ENCODE results near the gene SEPTIN3.

The SEPTIN3 gene, protein sequence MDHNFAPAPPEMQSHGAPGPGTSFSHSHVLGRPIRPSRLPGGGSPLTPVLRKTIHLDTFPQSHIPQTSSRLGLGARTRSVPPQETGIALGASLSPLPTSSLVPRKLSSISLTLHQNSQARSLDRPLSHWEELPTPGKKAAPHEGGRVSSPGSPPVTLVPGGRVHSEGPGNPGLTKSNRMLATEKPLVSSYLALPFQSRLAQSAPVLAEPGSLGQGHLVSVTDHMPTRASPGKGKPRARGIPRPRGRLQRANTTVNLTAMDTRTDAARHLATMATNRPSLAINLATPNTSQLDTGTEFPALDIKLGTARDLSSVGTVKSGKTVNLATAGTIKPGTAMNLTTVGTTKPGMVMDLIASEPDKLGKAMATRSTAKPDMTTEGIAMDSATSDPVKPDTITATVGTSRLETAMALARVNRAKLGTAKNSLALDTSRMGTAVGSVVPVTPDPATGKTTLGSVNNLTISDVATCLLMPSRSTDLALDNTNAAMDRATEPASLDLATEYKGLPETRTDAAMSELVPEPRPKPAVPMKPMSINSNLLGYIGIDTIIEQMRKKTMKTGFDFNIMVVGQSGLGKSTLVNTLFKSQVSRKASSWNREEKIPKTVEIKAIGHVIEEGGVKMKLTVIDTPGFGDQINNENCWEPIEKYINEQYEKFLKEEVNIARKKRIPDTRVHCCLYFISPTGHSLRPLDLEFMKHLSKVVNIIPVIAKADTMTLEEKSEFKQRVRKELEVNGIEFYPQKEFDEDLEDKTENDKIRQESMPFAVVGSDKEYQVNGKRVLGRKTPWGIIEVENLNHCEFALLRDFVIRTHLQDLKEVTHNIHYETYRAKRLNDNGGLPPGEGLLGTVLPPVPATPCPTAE

DNA sequence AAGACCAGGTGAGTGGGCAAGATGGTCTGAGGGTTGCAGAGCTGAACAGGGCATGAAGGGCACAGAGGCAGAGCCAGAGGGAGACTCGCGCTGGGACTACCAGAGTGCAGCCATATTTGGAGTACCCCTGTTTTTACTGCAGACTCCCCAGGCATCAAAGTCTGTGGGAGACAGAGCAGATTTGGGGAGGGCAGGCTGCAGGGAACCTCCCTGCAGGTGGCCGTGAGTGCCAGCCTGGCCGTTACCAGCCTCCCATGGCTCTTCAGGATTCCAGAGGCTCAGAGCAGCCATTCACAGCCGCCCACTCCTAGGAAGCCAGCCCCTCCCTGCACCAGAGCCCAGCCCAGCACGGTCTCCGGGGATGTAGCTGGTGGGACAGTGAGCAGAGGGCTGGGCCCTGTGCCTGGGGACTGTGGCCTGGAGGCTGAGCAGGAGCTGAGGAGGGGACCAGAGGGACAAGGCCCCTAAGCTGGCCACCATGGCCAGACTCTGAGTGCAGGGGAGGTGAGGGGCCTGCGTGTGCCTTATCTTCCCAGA is at the start of gene SEPTIN3:
Gene SEPTIN3 (plus strand): TSS at position 334 of the 537 bp plus-strand sequence. CDS start 2,050 bp downstream, outside the sequence.
- DNase-seq, result no peak

DNA sequence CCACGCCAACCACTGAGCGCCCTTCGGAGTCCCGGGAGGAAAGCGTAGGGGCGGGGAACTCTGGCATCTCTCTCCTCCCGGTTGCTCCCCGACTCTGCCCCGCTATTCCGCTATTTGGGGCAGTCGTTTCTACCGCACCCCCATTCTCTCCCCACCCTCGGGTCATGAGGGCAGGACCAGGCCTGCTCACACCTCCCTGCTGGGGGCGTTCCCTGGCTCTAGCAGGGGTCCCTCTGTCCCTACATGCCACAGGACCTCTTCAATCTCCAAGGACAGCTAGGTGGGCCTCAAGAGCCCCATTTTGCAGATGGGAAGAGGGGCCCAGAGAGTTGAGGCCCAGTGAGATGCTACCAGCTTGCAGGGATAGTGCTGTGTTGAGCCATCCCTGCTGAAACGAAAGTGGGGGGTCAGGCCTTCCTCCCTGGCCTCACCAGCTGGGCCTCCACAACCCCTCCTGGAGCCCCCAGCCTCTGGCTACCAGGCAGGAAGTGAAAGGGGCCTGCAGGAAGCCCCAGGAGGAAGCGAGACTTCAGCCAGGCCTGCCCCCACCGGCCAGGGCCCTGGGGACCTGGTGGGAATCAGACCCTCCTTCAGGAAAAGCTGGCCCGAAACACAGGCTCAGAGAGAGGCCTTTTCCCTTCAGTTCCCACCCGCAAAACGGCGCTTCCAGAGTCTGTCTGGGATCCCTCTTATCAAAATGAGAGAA is 48.8 kb upstream of the SEPTIN3 start:
- DNase-seq, result no peak

DNA sequence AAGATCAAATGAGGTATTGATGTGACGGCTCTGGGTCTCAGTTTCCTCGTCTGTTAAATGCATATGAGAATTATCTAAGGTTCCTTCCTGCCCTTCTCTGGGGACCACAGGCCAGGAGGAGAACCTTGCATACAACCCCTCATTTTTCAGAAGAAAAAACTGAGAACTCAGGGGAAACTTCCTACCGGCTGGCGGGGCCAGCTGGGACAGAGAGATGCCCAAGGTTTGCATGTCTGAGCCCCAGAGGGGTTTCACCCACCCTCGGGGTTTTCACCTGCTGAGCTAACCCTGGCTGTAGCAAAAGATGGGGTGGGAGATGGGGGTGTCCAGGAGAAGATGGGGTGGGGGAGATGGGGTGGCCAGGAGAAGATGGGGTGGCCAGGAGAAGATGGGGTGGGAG is 46.9 kb upstream of the SEPTIN3 start:
- no peak for DNase-seq

DNA sequence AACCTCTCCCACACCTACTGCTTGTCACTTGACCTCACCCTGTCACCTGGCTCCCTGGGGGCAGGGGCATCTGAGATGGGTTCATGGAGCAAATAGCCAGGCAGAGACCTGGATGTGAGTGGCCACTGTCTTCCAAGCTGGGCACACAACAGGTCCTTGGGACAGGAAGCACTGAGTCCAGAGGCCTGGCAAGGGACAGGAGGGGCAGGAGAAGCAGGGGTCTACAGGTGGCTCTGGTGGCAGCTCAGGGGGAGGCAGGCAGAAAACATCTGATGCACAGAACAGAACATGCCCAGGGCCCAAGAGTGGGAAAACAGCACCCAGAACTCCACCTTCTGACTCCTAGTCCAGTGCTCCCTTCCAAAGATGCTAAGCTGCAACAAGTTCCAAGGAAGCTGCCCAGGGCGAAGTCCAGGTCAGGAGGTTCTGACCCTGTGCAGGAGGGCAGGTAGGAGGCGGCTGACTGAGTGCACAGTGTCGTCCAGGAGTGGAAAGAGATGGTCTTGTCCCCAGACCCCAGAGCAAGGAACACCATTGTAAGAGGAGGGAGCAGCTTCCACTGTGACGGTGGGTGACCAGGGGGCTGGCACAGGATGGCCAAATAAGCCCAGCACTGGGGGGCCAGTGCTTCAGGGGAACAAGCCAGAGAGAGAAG is 46.2 kb upstream of the SEPTIN3 start:
- DNase-seq, result no peak

DNA sequence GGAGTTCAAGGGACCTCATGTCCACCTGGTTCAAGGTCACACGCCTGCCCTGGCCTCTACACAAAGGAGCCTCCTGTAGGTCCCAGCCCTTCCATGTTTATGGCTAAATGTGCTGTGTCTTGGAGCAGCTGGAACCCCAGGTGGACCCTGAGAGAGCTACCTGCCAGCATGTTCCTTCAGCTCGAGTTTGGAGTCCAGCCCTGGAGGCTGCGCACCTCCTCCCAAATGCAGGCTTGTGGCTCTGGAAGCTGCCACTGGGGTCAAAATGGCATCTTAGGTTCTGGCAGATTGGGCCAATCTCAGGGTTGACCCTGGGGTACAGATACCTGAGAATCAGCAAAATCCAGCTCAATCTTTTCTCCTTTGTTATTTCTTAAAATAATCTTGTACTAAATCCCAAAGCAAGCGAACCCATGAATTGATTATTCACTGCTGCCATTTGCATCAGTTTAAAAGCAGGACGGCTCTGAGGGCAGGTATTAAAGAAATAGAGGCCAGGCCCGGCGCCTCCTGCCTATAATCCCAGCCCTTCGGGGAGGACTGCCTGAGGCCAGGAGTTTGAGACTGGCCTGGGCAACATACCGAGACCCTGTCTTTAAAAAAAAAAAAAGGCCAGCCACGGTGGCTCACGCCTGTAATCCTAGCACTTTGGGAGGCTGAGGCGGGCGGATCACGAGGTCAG is 45.5 kb upstream of the SEPTIN3 start:
- no peak for DNase-seq

DNA sequence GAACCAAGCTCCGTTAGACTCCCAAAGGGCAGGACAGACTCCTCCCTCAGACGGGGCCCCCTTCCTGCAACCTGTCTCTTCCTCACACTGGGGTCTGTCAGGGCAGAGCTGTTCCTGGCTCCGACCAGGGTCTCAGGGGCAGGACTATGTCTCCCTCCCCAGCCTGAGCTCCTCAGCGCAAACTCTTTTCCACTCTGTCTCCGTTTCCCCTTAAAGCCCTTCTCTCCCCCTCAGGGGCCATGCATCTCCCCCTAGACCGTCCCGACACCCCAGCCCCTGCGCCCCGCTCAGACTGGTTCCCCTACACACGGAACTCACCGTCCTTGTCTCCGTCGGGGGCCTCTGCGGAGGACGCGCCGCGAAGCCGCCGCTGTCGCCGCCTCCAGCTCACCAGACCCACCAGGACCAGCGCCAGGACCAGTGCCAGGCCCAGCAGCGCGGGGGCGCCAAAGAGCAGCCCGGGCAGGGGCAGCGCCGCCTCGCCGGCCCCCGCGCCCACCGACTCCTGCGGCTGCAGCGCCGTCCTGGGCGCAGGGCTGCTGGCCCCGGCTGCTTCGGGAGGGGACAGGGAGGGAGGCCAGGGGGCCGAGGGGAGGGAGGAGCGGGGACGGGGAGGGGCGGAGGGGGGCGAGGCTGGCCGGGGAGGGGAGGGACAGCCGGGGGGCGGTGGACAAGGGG is 43.3 kb upstream of the SEPTIN3 start:
- DNase-seq, result no peak

DNA sequence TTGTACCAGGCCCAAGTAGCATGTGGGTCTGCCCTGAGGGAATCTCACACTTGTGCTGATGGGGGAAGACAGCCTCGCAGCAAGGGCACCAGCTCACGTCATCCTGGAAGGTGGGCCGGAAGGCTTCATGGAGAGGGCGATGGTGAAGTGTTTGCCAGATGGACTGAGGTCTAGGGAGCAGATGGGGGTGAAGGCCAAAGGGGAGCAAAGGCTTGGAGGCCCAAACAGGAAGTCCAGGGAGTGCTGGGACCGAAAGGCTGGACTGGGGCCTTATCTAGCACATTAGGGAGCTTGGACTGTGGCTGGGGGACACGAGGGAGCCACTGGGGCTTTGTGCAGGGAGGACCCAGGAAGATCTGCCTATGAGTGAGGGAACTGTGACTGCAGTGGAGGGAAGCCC is 41.4 kb upstream of the SEPTIN3 start:
- DNase-seq, result no peak

DNA sequence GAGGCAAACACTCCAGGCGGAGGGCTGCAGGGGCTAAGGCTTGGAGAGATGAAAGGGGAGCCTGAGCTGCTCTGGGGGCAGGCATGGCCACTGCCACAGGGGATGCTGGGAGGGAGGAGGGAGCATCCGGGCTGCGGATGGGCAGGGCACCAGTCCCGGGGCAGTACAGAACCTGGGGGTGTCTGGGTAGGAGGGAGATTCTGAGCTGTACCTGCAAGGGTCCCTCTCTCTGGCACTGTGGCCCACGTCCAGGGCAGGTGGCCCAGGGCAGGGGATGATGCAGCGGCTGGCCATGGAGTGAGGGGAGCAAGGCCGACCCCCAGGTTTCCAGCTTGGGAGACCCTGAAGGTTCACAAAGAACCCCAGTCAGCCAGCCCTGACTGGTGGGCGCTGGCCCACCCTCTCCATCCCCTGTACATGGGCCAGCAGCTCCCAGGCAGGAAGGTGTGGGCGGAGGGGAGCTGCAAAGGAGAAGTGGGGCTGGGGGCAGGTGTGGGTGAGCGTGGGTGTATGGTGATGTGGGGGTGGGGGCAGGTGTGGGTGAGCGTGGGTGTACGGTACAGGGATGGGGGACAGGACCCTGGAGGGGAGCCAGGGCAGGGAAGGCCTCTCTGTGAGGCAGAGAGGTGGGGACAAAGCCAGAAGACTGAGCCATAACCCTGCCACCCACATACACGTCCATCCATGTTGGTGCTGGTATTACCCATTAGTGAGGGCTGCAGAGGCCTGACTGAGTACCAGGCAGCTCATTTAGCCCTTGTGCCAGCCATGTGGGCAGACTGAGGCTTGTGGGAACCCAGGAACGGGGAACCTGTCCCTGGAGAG is 40.4 kb upstream of the SEPTIN3 start:
- no peak for DNase-seq

DNA sequence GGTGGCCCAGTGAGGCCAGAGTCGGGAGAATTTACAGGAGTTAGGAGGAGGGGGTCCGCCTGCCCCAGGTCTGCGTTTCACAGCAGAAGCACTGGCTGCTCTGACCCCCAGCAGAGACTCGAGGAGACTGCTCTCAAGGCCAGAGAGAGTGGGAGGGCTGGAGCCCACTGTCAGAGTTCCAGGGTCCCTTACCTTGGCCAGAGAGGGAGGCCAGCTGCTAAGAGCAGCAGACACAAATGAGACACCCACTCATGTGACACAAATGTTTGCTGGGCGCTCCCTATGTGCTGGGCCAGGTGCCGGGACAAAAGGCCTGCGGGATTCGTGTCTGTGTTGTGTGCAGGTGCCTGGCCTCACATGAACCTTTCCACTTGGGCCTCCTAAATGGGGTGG is 39.8 kb upstream of the SEPTIN3 start:
- no peak for DNase-seq

DNA sequence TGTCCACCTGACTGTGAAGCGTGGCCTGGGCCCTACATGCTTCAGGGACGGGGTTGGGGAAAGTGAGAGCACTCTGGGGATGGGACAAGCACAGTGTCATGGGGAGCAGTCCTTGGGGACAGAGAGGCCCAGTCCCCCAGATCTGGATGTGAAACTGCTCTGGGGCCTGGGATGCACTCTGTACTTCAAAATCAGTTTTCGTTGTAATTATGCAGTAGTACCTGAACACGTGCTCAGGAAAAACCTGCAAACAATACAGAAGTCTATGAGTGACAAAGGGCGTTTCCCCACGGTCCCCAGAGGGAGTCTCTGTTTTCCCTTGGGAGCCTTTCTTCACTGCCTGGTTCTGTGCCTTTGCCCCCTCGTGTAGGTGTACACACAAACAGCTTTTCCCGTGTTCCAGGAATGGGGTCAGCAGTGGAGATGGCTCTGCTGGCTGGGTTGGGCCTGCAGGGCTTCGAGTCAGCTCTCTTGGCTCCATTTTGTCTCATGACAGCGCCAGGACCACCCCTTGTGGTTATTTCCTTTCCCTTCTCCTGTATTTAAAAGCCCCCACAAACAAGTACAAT is 37.5 kb upstream of the SEPTIN3 start:
- no peak for DNase-seq

DNA sequence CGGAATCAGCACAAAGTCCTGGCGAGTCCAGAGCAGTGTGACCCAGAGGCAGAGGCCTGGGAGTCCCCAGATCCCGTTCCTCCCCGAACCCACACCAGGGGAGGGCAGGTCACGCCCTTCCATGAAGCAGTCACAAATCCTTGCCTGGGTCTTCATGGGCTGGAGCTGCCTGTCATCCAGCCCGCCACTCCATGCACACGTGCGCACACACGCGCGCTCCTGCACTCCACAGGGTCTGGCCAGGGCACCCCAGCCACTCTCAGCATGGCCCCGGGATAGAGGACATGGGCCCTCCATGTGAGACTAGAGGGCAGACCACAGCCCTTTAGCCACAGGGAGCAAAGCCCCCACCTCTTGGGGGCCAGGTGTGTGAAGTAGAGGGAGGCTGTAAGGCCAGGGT is 36.9 kb upstream of the SEPTIN3 start:
- no peak for DNase-seq

DNA sequence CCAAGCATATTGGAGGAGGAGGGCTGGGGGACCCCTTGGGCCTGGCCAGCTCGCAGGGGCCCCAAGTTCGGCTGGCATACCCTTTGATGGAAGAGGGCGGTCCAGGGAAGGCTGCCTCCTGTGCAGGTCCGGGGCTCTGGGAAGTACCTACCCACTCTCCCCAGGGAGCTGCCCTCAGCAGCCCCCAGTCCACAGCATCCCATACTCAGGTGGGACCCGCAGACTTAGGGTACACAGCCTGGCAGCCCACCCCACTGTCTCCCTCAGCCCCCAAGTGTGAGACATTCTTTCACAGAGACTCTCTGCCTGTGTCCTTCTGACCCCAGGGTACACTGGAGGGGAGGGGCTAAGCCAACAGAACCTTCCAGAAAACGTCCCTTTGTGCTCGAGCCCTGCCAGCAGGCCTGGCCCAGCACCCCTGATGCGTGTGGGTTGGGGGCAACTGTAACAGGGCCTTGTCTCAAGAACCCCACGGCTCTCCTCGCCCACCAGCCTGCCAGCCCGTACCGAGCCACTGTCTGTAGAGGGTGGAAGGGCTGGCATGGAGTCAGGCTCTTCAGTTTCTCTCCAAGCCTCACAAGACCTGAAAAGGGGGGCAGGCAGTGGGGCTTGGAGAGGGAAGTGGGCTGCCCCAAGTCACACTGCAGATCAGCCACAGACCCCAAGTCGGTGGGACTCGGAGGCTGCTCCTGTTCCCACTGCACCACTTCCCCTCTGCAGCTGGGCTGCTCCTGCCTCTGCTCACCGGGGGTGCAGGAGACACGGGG is 35.6 kb upstream of the SEPTIN3 start:
- no peak for DNase-seq

DNA sequence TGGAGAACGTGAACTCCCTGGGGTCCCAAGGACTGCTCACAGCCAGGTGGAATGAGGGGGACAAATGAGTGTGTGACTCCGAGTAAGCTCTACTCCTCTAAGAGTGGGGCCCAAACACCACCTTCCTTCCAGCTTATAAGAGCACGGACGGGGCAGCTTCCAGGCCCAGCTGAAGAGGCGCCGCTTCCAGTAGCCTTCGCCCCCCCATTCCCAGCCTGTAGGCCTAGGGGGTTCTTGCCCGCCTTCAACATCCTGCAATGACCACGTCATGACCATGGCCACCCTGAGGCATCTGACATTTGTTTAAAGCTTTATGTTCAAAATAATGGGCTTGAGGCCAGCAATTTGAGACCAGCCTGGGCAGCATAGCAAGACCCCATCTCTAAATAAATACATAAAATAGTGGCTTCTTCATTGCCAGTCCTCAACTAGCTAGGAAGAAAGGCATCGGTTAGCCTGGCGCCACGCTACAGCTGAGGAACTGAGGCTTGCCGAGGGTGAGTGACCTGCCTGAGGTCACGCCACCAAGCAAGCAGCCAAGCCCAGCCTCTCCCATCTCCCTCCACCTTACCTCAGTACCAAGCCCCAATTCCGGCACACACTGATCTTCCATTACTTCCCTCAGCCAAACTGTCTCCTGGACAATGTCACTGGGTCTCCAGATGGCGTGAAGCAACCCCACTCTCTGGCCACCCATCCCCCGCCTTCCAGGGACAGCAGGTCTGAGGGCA is 34.8 kb upstream of the SEPTIN3 start:
- no peak for DNase-seq

DNA sequence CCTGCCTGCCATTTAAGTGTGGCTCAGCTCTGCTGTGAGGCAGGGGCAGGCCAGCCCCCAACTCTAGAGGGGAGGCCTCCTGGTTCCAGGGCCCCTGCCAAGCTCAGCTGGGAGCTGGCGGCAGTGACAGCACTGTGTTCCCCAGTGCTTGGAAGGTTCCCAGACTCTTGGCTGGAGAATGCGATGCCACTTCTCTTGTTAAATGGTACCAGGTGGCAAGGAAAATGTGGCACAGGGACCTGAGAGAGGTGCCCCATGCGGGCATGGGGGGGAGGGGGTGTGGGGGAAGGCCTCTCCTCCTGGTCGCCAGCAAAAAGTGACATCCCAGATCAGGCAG is 34.3 kb upstream of the SEPTIN3 start:
- no peak for DNase-seq

DNA sequence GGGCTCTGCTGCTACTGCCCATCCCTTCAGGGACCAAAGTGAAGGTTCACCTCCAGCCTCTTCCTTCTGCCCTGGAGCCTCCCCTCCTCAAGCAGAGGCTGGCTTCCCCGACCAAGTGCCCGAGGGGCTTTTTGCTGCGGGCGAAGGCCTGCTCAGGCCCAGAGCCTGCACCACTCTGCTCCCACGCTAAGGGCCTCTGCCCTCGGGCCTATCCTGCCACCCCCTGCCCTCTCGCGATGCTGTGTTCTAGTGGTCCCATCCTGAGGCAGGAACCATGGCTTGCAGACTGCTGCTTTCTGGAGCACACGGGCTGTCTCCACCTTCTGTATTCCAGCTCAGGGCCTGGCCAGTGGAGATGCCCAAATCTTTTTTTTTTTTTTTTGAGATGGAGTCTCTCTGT is 33.7 kb upstream of the SEPTIN3 start:
- no peak for DNase-seq

DNA sequence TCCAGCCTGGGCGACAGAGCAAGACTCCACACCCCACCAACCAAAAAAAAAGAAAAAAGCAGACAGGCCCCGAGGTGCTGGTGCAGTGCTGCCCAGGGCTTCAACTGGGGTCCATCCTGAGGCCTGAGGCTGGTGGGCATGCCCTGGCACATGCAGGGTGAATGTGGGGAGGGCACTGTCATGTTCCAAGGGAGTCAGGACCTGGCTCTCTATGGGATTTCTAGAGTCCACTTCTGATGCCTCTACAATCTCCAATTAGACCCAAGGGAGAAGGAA is 32.4 kb upstream of the SEPTIN3 start:
- DNase-seq, result no peak

DNA sequence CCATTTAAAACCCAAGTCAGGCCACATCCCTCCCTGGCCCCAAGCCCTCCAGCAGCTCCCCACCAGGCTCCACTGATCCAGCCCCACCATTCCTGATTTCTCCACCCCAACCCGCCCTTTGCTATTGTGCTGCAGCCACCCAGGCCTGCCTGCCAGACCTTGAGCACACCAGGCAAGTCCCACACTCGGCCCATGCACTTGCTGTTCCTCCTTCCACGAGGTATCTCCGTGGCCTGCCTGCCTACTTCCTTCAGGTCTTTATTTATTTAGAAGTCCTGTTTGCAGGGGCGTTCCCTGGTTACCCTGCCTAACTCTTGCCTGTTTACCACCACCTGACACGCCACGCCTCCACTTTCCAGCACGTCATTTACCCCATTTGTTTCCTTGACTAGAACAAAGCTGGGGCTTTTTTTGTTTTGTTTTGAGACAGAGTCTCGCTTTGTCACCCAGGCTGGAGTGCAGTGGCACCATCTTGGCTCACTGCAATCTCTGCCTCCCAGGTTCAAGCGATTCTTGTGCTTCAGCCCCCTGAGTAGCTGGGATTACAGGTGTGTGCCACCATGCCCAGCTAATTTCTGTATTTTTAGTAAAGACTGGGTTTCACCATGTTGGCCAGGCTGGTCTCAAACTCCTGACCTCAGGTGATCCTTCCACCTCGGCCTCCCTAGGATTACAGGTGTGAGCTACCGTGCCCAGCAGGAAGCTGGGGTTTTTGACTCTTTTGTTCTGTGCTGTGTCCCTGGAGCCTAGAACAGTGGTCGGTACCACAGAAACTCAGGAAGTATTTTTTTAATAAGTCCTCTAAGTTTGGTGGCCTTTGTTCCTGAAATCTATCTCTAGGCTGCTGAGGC is 29.0 kb upstream of the SEPTIN3 start:
- DNase-seq, result no peak
